A673 (cell line): ENCODE results near the gene SGCG. TPM values are rescaled to one million over a fixed set of nuclear protein-coding genes. Genes with fewer than 3 reads are reported as not detected.

Experiments used
- BruUV-seq: library from RNA; stranded (reverse); fragments of 400-500 nt; replicated peaks from 2 replicates; lab custom pipeline; 2021; lab: Mats Ljungman, UMichigan
- CTCF ChIA-PET: fragments of 300-600 bp; sonication (Branson Sonifier 250); formaldehyde crosslinking; loops from one replicate; lab custom pipeline; 2022; ENCODE audit warnings: antibody characterized with exemption; lab: Charles Lee
- POLR2A ChIA-PET: fragments of 300-600 bp; sonication (Branson Sonifier 250); formaldehyde crosslinking; loops from one replicate; lab custom pipeline; 2022; ENCODE audit warnings: antibody characterized with exemption; ENCODE audit not compliant: low non-redundant PET; lab: Charles Lee
- DNase-seq: peaks from one replicate; pipeline ENCODE4 v3.0.0-alpha.2; 2015; ENCODE audit warnings: low spot score
- H3K27ac ChIP-seq: fragments of 200-600 bp; sonication (generic); 2 replicates; pipeline ENCODE4 v1.5.1; 2016; ENCODE audit warnings: mixed run types, low read depth, mild to moderate bottlenecking, mixed read lengths, antibody characterized with exemption, low read length; ENCODE audit not compliant: poor library complexity, severe bottlenecking
- H3K27me3 ChIP-seq: fragments of 200-600 bp; sonication (generic); replicated peaks from 2 replicates; pipeline ENCODE4 v1.6.1; 2017; ENCODE audit warnings: mixed run types, low read depth, mild to moderate bottlenecking, mixed read lengths, antibody characterized with exemption, low read length; ENCODE audit not compliant: insufficient read depth, poor library complexity
- H3K36me3 ChIP-seq: fragments of 200-600 bp; sonication (generic); 2 replicates; pipeline ENCODE4 v1.6.1; 2016; ENCODE audit warnings: mixed run types, mild to moderate bottlenecking, mixed read lengths, antibody characterized with exemption, low read length; ENCODE audit not compliant: insufficient read depth, poor library complexity, severe bottlenecking
- H3K4me1 ChIP-seq: fragments of 200-600 bp; sonication (generic); 2 replicates; pipeline ENCODE4 v1.6.1; 2017; ENCODE audit warnings: mixed run types, mild to moderate bottlenecking, mixed read lengths, antibody characterized with exemption, low read length; ENCODE audit not compliant: insufficient read depth, poor library complexity, severe bottlenecking
- H3K4me3 ChIP-seq: fragments of 200-600 bp; sonication (generic); 2 replicates; pipeline ENCODE4 v1.5.1; 2016; ENCODE audit warnings: low read depth, mixed run types, mild to moderate bottlenecking, mixed read lengths, low read length; ENCODE audit not compliant: poor library complexity, severe bottlenecking
- H3K9me3 ChIP-seq: fragments of 200-600 bp; sonication (generic); 2 replicates; pipeline ENCODE4 v1.6.1; 2016; ENCODE audit warnings: mixed run types, low read depth, mild to moderate bottlenecking, mixed read lengths, antibody characterized with exemption, low read length; ENCODE audit not compliant: poor library complexity, severe bottlenecking
- CTCF ChIP-seq: fragments of 300-800, 200-600 bp; sonication (generic); conservative IDR thresholded peaks from 2 replicates; pipeline ENCODE4 v1.5.1; 2017; ENCODE audit warnings: low read depth, mild to moderate bottlenecking, antibody characterized with exemption, low read length, moderate library complexity, mixed read lengths
- EZH2 ChIP-seq: fragments of 200-600 bp; sonication (generic); IDR thresholded peaks from 2 replicates; pipeline ENCODE4 v1.6.1; 2017; ENCODE audit warnings: borderline replicate concordance, low read depth, mild to moderate bottlenecking, mixed read lengths, antibody characterized with exemption, low read length; ENCODE audit not compliant: poor library complexity, severe bottlenecking
- intact Hi-C: fragments of 100-400 bp; cut with micrococcal nuclease; formaldehyde crosslinking; loops from one replicate; pipeline ENCODE4 v1.10.0; 2022; ENCODE audit not compliant: unreplicated experiment
- total RNA-seq: library from RNA; stranded (reverse); gene quantifications from 2 replicates; pipeline ENCODE4 v1.2.3, GENCODE V29; 2021

SGCG gene
- total RNA-seq, 1 experiment from 2014 or later: 0.88 TPM

GRCh38 chr13:23146811-23147625 is 33.8 kb upstream of the SGCG start:
- no TSS peak for BruUV-seq
- no peak for TF ChIP-seq CTCF
- no peak for TF ChIP-seq EZH2
- Histone ChIP-seq H3K4me1 (no peaks in the 10 kb centered on the region), H3K9me3 (no peaks in the 10 kb centered on the region), H3K4me3 (no peak overlapping the region), H3K36me3 (no peaks in the 10 kb centered on the region), H3K27ac (no peak overlapping the region), H3K27me3 (no peaks in the 10 kb centered on the region)
- POLR2A ChIA-PET: no interaction called here
- CTCF ChIA-PET: no interaction called here
- DNase-seq: no peak
- intact Hi-C loops: no loop called here

- Histone ChIP-seq H3K4me1 (no peaks in the 10 kb centered on the region), H3K27me3 (no peaks in the 10 kb centered on the region), H3K36me3 (no peaks in the 10 kb centered on the region), H3K4me3 (no peak overlapping the region), H3K27ac (no peak overlapping the region), H3K9me3 (no peaks in the 10 kb centered on the region)
- BruUV-seq: no TSS peak
- ChIA-PET CTCF (no interaction called here), POLR2A (no interaction called here)
- intact Hi-C loops: no loop called here
- TF ChIP-seq CTCF: no peak
- no peak for TF ChIP-seq EZH2
- no peak for DNase-seq
These were observed 33.0 kb upstream of the SGCG start for GRCh38 chr13:23147827-23148226.

- ChIA-PET CTCF (no interaction called here), POLR2A (no interaction called here)
- Histone ChIP-seq H3K4me1 (no peaks in the 10 kb centered on the region), H3K36me3 (no peaks in the 10 kb centered on the region), H3K27me3 (peaks cover 15% of the 10 kb centered on the region), H3K4me3 (no peak overlapping the region), H3K27ac (no peak overlapping the region), H3K9me3 (no peaks in the 10 kb centered on the region)
- DNase-seq: no peak
- BruUV-seq: no TSS peak
- intact Hi-C loops: no loop called here
- TF ChIP-seq CTCF (no peak), EZH2 (no peak)
These were observed 23.0 kb upstream of the SGCG start for GRCh38 chr13:23157781-23158180.
